Measurements from ENCODE around the gene MCAT. TPM values are rescaled to one million over a fixed set of nuclear protein-coding genes. Genes with fewer than 3 reads are reported as not detected.

MCAT gene, protein sequence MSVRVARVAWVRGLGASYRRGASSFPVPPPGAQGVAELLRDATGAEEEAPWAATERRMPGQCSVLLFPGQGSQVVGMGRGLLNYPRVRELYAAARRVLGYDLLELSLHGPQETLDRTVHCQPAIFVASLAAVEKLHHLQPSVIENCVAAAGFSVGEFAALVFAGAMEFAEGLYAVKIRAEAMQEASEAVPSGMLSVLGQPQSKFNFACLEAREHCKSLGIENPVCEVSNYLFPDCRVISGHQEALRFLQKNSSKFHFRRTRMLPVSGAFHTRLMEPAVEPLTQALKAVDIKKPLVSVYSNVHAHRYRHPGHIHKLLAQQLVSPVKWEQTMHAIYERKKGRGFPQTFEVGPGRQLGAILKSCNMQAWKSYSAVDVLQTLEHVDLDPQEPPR
- 17.3 and 18.5 TPM in 2 replicates for total RNA-seq

DNA sequence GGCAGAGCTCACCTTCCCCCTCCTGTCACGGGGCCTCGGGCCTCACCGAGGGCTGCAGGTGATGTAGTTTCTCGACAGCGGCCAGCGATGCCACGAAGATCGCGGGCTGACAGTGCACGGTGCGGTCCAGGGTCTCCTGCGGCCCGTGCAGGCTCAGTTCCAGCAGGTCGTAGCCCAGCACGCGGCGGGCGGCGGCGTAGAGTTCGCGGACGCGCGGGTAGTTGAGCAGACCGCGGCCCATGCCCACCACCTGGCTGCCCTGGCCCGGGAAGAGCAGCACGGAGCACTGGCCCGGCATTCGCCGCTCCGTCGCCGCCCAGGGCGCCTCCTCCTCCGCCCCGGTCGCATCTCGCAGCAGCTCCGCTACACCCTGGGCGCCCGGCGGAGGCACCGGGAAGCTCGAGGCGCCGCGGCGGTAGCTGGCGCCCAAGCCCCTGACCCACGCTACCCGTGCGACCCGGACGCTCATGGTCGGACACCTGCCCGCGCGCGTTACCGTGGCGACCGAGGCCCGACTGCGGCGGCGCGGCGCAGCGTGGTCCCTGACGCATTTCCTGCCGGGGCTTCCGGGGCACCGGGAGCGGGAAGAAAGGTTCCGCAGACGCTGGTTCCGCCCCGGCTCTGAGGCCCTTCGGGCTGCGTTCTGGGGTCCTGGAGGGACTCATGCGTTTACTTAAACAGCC is at the start of gene MCAT:
MCAT (minus strand) TSS at position 519 of the 683 bp plus-strand sequence; CDS start at position 469, 50 bp downstream.
- Mint-ChIP-seq H3K4me1 (ENCODE audit: low read depth) (peaks cover 21% of the 10 kb centered on the region), H3K27ac (peak within 1 kb of the TSS; percentile 90), H3K9me3 (no peaks in the 10 kb centered on the region), H3K4me3 (ENCODE audit: low read depth) (peak within 1 kb of the TSS; percentile 88), H3K36me3 (ENCODE audit: low read depth) (peaks cover 21% of the 10 kb centered on the region), H3K27me3 (ENCODE audit: low read depth) (no peaks in the 10 kb centered on the region)
- intact Hi-C loops (cut with micrococcal nuclease): no loop called here
- DNase-seq (ENCODE audit: low spot score): peak; percentile 83

DNA sequence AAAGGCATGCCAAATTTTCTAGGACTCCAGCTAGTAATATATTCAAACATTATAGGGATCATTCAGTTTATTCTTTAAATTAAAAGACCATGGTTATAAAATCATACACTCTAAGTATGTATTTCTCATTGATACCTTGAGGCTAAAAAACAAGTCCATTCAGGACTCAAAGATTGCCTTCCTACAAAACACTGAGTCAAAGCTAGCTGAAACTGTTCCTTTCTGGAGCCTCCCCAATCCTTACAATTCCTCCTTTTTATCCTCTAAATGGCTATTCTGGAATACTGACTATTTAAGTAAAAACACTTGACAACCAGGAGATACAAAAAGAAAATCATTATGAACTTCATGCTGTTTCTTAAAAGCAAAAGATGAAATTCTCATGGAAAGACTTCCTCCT is 48.6 kb upstream of the MCAT start:
- Mint-ChIP-seq H3K4me1 (ENCODE audit: low read depth) (peaks cover 5% of the 10 kb centered on the region), H3K27ac (no peak overlapping the region), H3K27me3 (ENCODE audit: low read depth) (peaks cover 16% of the 10 kb centered on the region), H3K4me3 (ENCODE audit: low read depth) (no peak overlapping the region), H3K9me3 (peaks cover 12% of the 10 kb centered on the region), H3K36me3 (ENCODE audit: low read depth) (peaks cover 7% of the 10 kb centered on the region)
- intact Hi-C loops (cut with micrococcal nuclease): no loop called here
- no peak for DNase-seq (ENCODE audit: low spot score)

DNA sequence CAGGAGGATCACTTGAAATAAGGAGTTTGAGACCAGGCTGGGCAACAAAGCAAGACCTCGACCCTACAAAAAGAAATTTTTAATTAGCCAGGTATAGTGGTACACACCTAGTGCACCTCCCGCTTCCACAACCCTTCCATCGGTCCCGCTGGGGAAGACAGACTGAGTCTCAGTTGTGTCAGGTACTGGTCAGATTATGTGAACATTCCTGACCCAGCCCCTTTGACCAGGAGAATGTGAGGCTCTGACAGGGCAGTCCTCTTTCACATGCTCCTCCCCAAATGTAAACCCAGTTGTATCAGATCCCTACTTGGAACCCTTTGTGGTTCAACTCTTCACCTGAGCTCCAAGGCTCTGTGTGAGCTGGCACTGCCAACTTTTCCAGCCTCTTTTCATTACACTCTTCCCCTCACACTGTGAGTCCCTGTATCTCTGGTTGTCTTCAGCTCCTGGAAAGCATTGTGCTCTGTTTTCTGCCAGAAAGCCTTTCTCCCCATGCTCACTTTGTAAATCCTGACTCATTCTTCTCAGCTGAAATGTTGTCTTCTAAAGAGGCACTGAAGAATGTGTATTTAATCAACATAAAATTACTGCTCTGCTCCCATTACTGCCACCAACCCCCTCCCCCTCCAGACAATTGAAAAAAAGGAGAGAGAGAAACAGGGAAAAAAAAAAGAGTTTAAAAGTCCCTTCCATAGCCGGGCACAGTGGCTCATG is 45.8 kb upstream of the MCAT start:
- Mint-ChIP-seq H3K4me3 (ENCODE audit: low read depth) (peak overlapping the region; percentile 52), H3K4me1 (ENCODE audit: low read depth) (peaks cover 12% of the 10 kb centered on the region), H3K27ac (peak overlapping the region; percentile 36), H3K9me3 (peaks cover 12% of the 10 kb centered on the region), H3K27me3 (ENCODE audit: low read depth) (peaks cover 7% of the 10 kb centered on the region), H3K36me3 (ENCODE audit: low read depth) (peaks cover 14% of the 10 kb centered on the region)
- intact Hi-C loops (cut with micrococcal nuclease): loop anchor here (5.0 kb wide), 1 partner anchor 37 kb away; the partner anchor contains the start of gene TSPO
- no peak for DNase-seq (ENCODE audit: low spot score)

DNA sequence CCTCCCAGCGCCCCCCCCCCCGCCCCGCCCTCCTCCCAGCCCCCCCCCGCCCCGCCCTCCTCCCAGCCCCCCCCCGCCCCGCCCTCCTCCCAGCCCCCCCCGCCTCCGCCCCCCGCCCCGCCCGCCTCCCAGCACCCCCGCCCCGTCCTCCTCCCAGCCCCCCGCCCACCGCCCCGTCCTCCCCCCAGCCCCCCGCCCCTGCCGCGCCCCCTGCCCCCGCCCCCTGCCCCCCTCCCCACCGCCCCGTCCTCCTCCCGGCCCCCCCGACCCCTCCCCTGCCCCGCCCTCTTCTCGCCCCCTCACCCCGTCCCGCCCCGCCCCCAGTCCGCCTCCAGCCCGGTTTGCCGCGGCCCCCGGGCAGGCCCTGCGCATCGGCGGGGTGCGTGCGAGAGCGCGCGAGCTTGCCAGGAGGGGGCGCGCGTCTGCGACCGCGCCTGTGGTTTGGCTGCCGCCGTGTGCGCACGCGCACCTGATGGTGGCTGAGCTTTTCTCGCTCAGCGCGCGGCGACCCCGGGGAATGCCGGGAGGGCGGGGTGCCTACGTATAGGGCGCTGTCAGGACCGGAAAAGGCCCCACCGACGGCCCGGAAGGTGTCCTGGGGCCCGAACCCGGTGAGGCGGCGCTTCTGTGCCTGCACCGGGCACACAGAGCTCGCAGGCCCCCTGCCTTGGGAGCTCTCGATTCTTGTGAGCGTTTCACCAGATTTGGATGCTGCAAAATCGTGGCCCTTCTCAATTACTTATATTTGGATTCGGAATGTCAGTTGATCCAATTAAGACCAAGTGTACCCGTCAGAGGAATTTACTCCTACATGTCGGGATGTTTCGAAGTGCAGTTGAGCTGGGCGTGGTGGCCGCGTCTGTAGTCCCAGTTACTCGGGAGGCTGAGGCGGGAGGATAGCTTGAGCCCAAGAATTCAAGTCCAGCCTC is 44.2 kb upstream of the MCAT start:
- peak; percentile 97 for DNase-seq (ENCODE audit: low spot score)
- Mint-ChIP-seq H3K27me3 (ENCODE audit: low read depth) (peaks cover 7% of the 10 kb centered on the region), H3K4me1 (ENCODE audit: low read depth) (peaks cover 15% of the 10 kb centered on the region), H3K4me3 (ENCODE audit: low read depth) (peak overlapping the region; percentile 82), H3K27ac (peak overlapping the region; percentile 91), H3K9me3 (peaks cover 12% of the 10 kb centered on the region), H3K36me3 (ENCODE audit: low read depth) (peaks cover 19% of the 10 kb centered on the region)
- intact Hi-C loops (cut with micrococcal nuclease): loop anchor here (5.0 kb wide), 1 partner anchor 35 kb away; the partner anchor contains the start of gene TSPO

DNA sequence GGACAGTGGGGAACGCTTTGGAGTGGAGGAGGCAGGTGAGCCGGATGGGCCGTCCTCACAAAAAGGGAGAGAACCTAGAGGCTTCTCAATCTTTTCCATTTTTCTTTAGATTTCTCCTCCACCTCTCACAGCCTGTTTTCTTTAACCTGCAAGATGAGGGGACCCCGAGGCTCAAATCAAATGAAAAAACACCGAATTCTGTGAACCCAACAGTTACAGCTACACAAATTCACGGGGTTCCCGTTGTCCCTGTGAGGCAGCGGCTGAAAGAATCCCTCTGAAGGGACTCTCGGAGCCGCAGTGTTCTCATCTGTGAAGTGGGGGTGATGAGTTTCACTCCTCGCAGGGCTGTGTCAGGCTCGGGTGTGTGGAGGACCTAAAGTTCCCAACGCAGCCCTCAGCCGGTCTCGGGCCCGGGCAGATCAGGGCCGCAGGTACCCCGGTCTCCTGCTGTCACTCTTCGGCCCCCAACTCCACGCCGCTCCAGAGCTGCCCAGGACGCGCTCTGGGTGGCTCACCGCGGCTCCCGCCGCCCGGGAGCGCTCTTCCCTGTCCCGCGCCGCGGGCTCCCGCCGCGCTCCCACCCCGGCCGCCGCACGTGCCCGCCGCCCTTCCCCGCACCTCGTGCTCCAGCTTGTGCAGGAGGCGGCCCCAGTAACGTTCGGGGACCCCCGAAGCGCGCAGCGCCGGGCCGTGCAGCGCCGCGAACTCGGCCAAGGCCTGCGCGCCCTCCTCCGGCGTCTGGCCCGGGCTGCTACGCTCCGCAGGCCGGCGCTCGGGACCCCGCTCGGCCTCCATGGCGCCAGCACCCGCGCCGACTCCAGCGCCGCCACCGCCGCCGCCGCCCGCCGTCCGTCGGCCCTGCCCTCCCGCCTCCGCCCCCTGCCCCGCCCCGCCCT is 43.3 kb upstream of the MCAT start, which contains the start of gene TTLL12:
TTLL12 (minus strand) TSS at position 863 of the 899 bp plus-strand sequence; CDS start at position 798, 65 bp downstream.
- peaks cover 8% of the 10 kb centered on the region for H3K9me3 Mint-ChIP-seq
- peaks cover 15% of the 10 kb centered on the region for H3K4me1 Mint-ChIP-seq (ENCODE audit: low read depth)
- H3K36me3 Mint-ChIP-seq (ENCODE audit: low read depth): peaks cover 20% of the 10 kb centered on the region
- H3K4me3 Mint-ChIP-seq (ENCODE audit: low read depth): peak within 1 kb of the TSS; percentile 82
- intact Hi-C loops (cut with micrococcal nuclease): loop anchor here (5.0 kb wide), 1 partner anchor 34 kb away; the partner anchor contains the start of gene TSPO
- H3K27me3 Mint-ChIP-seq (ENCODE audit: low read depth): peaks cover 2% of the 10 kb centered on the region
- peak within 1 kb of the TSS; percentile 91 for H3K27ac Mint-ChIP-seq
- DNase-seq (ENCODE audit: low spot score): peak; percentile 63

DNA sequence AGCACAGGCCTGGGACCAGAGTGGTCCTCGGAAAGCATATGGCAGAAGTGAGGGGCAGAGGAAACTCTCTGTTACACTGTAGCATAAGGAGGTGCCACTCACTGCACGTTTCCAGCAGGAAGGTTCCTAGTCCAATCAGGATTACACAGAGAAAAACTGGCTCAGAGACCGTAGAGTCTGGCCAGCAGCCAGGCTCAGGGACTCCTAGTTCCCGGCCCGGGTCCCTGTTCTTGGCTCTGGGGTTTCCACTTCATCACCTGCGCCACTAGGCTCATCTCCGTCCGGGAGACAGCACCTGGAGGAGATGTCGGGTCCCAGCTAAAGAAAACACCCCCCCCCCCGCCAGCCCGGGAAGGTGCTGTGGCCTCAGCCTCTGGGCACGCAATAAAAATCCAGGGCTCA is 42.7 kb upstream of the MCAT start:
- peaks cover 21% of the 10 kb centered on the region for H3K36me3 Mint-ChIP-seq (ENCODE audit: low read depth)
- H3K4me3 Mint-ChIP-seq (ENCODE audit: low read depth): peak overlapping the region; percentile 79
- peaks cover 15% of the 10 kb centered on the region for H3K4me1 Mint-ChIP-seq (ENCODE audit: low read depth)
- H3K27ac Mint-ChIP-seq: no peak overlapping the region
- H3K27me3 Mint-ChIP-seq (ENCODE audit: low read depth): no peaks in the 10 kb centered on the region
- intact Hi-C loops (cut with micrococcal nuclease): loop anchor here (5.0 kb wide), 1 partner anchor 34 kb away; the partner anchor contains the start of gene TSPO
- DNase-seq (ENCODE audit: low spot score): no peak
- H3K9me3 Mint-ChIP-seq: peaks cover 2% of the 10 kb centered on the region

DNA sequence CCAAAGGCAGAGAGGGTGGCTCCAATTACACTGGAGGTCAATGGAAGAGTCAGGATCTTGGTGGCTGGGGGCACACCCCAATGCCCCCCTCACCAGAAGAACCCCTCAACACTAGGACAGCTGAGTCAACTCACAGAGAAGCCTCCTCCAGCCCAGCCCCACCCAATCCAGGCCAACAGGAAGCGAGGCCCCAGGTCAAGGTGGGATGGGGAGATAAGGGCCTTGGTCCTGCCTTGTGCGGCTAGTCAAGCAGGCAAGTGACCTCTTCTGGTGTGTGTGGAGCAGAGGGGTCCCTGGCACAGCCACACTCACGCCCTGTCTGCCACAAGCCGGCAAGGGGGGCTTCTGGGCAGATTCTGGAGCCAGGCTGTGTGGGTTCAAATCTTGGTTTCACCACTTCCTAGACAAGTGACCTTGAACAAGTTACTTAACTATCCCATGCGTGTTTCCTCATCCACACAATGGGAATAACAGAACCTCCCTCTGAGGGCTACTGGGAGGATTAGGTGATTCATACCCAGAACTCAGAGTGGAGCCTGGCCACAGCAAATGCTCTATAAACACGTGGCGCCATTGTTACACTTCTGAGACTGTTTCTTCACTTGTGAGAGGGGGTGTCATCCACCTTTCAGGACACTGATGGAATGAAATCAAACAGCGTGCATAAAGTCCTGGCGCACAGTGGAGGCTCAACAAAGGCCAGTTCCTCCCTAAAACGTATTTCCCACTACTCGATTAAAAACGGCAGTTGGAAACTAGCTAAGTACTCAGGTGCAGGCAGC is 40.5 kb upstream of the MCAT start:
- Mint-ChIP-seq H3K9me3 (no peaks in the 10 kb centered on the region), H3K4me1 (ENCODE audit: low read depth) (peaks cover 10% of the 10 kb centered on the region), H3K27me3 (ENCODE audit: low read depth) (no peaks in the 10 kb centered on the region), H3K36me3 (ENCODE audit: low read depth) (peaks cover 36% of the 10 kb centered on the region), H3K27ac (no peak overlapping the region), H3K4me3 (ENCODE audit: low read depth) (peak overlapping the region; percentile 69)
- no peak for DNase-seq (ENCODE audit: low spot score)
- intact Hi-C loops (cut with micrococcal nuclease): no loop called here

DNA sequence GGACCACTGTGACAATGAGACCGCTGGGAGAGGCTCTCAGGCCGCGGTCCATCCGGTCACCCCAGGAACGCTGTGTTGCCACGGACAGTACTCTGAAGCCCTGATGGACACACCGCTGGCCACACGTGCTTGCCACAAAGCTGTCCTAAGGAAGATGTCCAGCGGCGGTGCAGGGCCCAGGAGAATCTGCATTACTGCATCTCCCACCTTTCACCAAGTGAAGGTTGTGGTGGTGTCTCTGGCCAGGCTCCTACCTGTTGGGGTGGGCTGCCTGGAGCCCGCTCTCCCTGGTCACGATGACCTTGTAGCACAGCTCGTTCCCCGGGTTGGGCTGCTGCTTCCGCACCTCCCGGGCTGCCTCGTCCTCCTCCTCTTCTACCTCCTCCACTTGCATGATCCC is 39.5 kb upstream of the MCAT start:
- intact Hi-C loops (cut with micrococcal nuclease): no loop called here

DNA sequence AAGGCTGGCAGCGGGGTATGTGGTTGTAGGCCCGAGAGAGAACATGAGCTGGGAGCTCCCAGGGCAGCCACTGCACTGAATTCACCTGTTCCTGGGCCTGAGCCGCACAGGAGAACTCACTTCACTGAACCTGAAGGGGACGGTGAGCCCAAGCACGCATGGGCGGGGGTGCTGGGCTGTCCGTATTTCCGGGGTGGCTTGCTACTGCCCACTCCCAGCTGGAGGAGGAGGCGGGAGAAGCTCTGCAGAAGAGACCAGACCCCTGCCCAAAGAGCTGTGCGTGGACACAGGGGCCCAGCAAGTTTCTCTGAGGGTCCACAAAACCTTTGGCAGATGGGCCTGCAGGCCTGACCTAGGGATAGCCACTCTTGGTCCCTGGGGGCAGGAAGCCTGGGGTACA is 38.9 kb upstream of the MCAT start:
- peaks cover 10% of the 10 kb centered on the region for H3K4me1 Mint-ChIP-seq (ENCODE audit: low read depth)
- no peak for DNase-seq (ENCODE audit: low spot score)
- no peak overlapping the region for H3K4me3 Mint-ChIP-seq (ENCODE audit: low read depth)
- H3K36me3 Mint-ChIP-seq (ENCODE audit: low read depth): peaks cover 50% of the 10 kb centered on the region
- intact Hi-C loops (cut with micrococcal nuclease): no loop called here
- no peak overlapping the region for H3K27ac Mint-ChIP-seq
- H3K9me3 Mint-ChIP-seq: no peaks in the 10 kb centered on the region
- H3K27me3 Mint-ChIP-seq (ENCODE audit: low read depth): no peaks in the 10 kb centered on the region

More for the DNA sequence above, 39.5 kb upstream of the MCAT start:
- H3K27ac Mint-ChIP-seq: no peak overlapping the region
- no peak overlapping the region for H3K4me3 Mint-ChIP-seq (ENCODE audit: low read depth)
- H3K36me3 Mint-ChIP-seq (ENCODE audit: low read depth): peaks cover 45% of the 10 kb centered on the region
- DNase-seq (ENCODE audit: low spot score): no peak
- H3K27me3 Mint-ChIP-seq (ENCODE audit: low read depth): no peaks in the 10 kb centered on the region
- H3K4me1 Mint-ChIP-seq (ENCODE audit: low read depth): peaks cover 10% of the 10 kb centered on the region
- H3K9me3 Mint-ChIP-seq: no peaks in the 10 kb centered on the region

DNA sequence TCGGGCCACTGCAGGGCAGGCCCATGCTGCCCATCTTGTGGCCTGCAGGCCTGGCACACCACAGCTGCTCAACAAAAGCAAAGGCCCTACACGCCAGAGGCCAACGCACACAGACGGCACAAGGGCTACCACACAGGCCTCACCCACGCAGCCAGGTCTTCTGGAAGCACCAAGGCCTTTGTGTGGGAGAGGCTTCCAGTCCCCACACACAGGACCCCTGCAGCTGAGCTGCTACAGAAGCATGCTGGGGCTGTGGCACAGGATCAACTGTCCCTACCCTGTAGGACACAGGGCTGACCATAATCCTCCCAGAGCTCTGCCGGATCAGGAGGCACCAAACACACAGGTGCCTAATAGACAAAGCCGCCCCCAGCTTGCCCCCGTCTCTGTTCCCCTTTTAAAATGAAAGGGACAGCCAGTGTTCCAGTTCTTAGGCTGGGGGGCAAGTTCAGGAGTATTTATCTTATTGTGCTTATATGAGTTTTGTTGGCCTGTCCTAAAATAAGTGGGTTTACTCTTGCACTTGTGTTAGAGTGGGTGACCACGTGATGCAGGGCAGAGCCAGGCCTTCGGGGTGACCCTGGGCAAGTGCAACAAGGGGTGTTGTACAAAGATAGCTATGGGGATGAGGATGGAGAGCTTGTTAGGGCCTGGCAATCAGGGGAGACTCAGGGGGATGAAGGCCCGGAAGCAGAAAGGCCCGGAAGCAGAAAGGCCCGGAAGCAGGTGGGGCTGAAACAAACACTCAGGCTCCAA is 38.3 kb upstream of the MCAT start:
- Mint-ChIP-seq H3K27me3 (ENCODE audit: low read depth) (no peaks in the 10 kb centered on the region), H3K4me3 (ENCODE audit: low read depth) (no peak overlapping the region), H3K4me1 (ENCODE audit: low read depth) (peaks cover 10% of the 10 kb centered on the region), H3K9me3 (no peaks in the 10 kb centered on the region), H3K36me3 (ENCODE audit: low read depth) (peaks cover 53% of the 10 kb centered on the region), H3K27ac (no peak overlapping the region)
- intact Hi-C loops (cut with micrococcal nuclease): no loop called here
- no peak for DNase-seq (ENCODE audit: low spot score)
